Transverse colon (tissue), 1 donor: ENCODE results near the gene IMMP2L.

ENCODE experiments used
- EP300 ChIP-seq: sonication (generic); formaldehyde crosslinking; IDR thresholded peaks from one replicate; pipeline ENCODE4 v1.6.1; 2017; ENCODE audit warnings: antibody characterized with exemption, low read depth
- POLR2A ChIP-seq: fragments of 450-650 bp; IDR thresholded peaks from one replicate; pipeline ENCODE4 v1.6.1; 2016; ENCODE audit warnings: antibody characterized with exemption, mild to moderate bottlenecking, moderate library complexity

DNA sequence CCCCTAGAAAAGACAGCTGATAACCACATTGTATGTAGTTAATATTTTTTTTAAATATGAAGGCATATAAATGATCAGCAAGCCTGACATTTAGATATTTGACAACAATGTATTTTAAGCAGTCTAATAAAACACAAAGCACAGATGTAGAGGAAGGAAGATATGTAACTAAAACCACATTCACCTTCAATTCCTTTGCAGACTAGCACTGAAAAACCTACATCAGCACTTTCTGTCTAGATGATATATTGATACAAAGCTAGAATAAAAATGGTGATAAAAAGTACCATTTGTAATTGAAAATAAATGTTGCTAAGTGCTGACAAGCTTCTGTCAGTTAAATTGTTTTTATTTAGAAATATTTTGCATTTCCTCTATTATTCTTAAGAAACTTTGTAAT is 153.6 kb downstream of the IMMP2L start:
- TF ChIP-seq POLR2A (no peak), EP300 (no peak)
